H1 (cell line): Measurements from ENCODE around the gene RER1. TPM values are rescaled to one million over a fixed set of nuclear protein-coding genes. Genes with fewer than 3 reads are reported as not detected.

ENCODE experiments used
- CTCF ChIA-PET: fragments of 300-600 bp; sonication (Branson Sonifier 250); formaldehyde crosslinking; loops from one replicate; lab custom pipeline; 2021; ENCODE audit not compliant: partially characterized antibody; lab: Charles Lee
- POLR2A ChIA-PET: fragments of 300-600 bp; sonication (Branson Sonifier 250); formaldehyde crosslinking; loops from one replicate; lab custom pipeline; 2021; ENCODE audit warnings: inconsistent platforms; ENCODE audit not compliant: partially characterized antibody; lab: Charles Lee
- DNase-seq, 2 experiments: peaks; one replicate each; pipeline versions ENCODE4 v3.0.0 to v3.0.0-alpha.2; 2010 to 2022; ENCODE audit warnings: low spot score in 2 of 2, low read depth in 1 of 2, mixed read lengths in 1 of 2
- FAIRE-seq: peaks from 2 replicates; lab custom pipeline; 2011; peaks lifted over from hg19 to GRCh38; lab: Jason Lieb, UNC
- H2AFZ ChIP-seq: 2 replicates; pipeline ENCODE4 v1.8.1; 2012; ENCODE audit warnings: low read length, inconsistent platforms
- H2AK5ac ChIP-seq: 2 replicates; pipeline ENCODE4 v1.6.1; 2013; ENCODE audit warnings: low read depth, low read length
- H2BK120ac ChIP-seq: replicated peaks from 2 replicates; pipeline ENCODE3; 2013; ENCODE audit warnings: low read depth, low read length, inconsistent platforms
- H2BK12ac ChIP-seq: 2 replicates; pipeline ENCODE4 v1.6.1; 2013; ENCODE audit warnings: low read depth, low read length
- H2BK15ac ChIP-seq: 2 replicates; pipeline ENCODE4 v1.6.1; 2013; ENCODE audit warnings: low read length
- H2BK20ac ChIP-seq: 2 replicates; pipeline ENCODE4 v1.6.1; 2013; ENCODE audit warnings: low read length
- H2BK5ac ChIP-seq: 2 replicates; pipeline ENCODE4 v1.6.1; 2013; ENCODE audit warnings: low read depth, low read length
- H3K14ac ChIP-seq: 2 replicates; pipeline ENCODE4 v1.6.1; 2013; ENCODE audit warnings: inconsistent platforms; ENCODE audit not compliant: insufficient read length
- H3K18ac ChIP-seq: 2 replicates; pipeline ENCODE4 v1.6.1; 2013; ENCODE audit warnings: low read length; ENCODE audit errors: extremely low read depth
- H3K23ac ChIP-seq: 2 replicates; pipeline ENCODE4 v1.6.1; 2013; ENCODE audit warnings: inconsistent platforms; ENCODE audit not compliant: insufficient read length
- H3K23me2 ChIP-seq: 2 replicates; pipeline ENCODE4 v1.6.1; 2013; ENCODE audit warnings: low read depth, low read length
- H3K27ac ChIP-seq: 2 replicates; pipeline ENCODE4 v1.6.1; 2011; ENCODE audit warnings: low read depth, low read length, inconsistent platforms
- H3K27me3 ChIP-seq, 4 experiments: replicated peaks in 1 of 4; 1 replicate in 1 of 4; 2 replicates in 3 of 4; pipeline versions ENCODE4 v1.6.1 to v1.8.1; 2011 to 2013; ENCODE audit warnings: low read length in 3 of 4, mild to moderate bottlenecking in 3 of 4, inconsistent platforms in 2 of 4, mixed read lengths in 2 of 4, moderate library complexity in 1 of 4; ENCODE audit not compliant: control insufficient read depth in 3 of 4, insufficient read depth in 3 of 4; ENCODE audit errors: extremely low read depth in 1 of 4
- H3K36me3 ChIP-seq, 4 experiments: 2 replicates each; pipeline versions ENCODE4 v1.6.1 to v1.8.1; 2011 to 2013; ENCODE audit warnings: mild to moderate bottlenecking in 4 of 4, low read length in 3 of 4, moderate library complexity in 2 of 4, control low read depth in 1 of 4, inconsistent platforms in 1 of 4; ENCODE audit not compliant: insufficient read depth in 4 of 4, control insufficient read depth in 2 of 4
- H3K4ac ChIP-seq: replicated peaks from 2 replicates; pipeline ENCODE3; 2013; ENCODE audit warnings: low read length, low read depth, mixed read lengths, inconsistent platforms; ENCODE audit not compliant: insufficient read length
- H3K4me1 ChIP-seq, 4 experiments: replicated peaks in 1 of 4; 1 replicate in 1 of 4; 2 replicates in 3 of 4; pipeline versions ENCODE4 v1.6.1 to v1.8.1; 2011 to 2013; ENCODE audit warnings: low read length in 3 of 4, inconsistent platforms in 2 of 4, mixed read lengths in 1 of 4; ENCODE audit not compliant: insufficient read depth in 4 of 4, control insufficient read depth in 3 of 4
- H3K4me2 ChIP-seq, 2 experiments: 2 replicates each; pipeline versions ENCODE4 v1.6.1 to v1.8.1; 2011 to 2013; ENCODE audit warnings: low read depth in 2 of 2, low read length in 2 of 2, control low read depth in 1 of 2, inconsistent platforms in 1 of 2, mild to moderate bottlenecking in 1 of 2; ENCODE audit not compliant: insufficient read depth in 1 of 2
- H3K4me3 ChIP-seq, 4 experiments: fragments of 200-600, 300-600 bp in 1 of 4; sonication (generic), shearing (Covaris generic), sonication (Bioruptor Twin) in 1 of 4; 2 replicates each; pipeline versions ENCODE4 v1.5.1 to v1.8.1; 2011 to 2016; ENCODE audit warnings: low read length in 4 of 4, low read depth in 3 of 4, control low read depth in 2 of 4, inconsistent platforms in 2 of 4, mild to moderate bottlenecking in 2 of 4, mixed read lengths in 1 of 4, moderate library complexity in 1 of 4; ENCODE audit not compliant: insufficient read depth in 2 of 4; ENCODE audit errors: extremely low read depth in 1 of 4
- H3K56ac ChIP-seq: replicated peaks from 2 replicates; pipeline ENCODE3; 2013; ENCODE audit warnings: low read depth, mild to moderate bottlenecking, mixed read lengths, low read length, inconsistent platforms; ENCODE audit not compliant: insufficient read length
- H3K79me1 ChIP-seq: 2 replicates; pipeline ENCODE4 v1.6.1; 2013; ENCODE audit warnings: low read depth, low read length, control low read depth
- H3K79me2 ChIP-seq, 2 experiments: 2 replicates each; pipeline versions ENCODE4 v1.6.1 to v1.8.1; 2012 to 2013; ENCODE audit warnings: low read length in 2 of 2, mild to moderate bottlenecking in 2 of 2, inconsistent platforms in 1 of 2; ENCODE audit not compliant: insufficient read depth in 2 of 2, control insufficient read depth in 1 of 2
- H3K9ac ChIP-seq, 4 experiments: replicated peaks in 1 of 4; 1 replicate in 1 of 4; 2 replicates in 3 of 4; pipeline versions ENCODE4 v1.6.1 to v1.8.1; 2011 to 2013; ENCODE audit warnings: low read depth in 3 of 4, low read length in 3 of 4, control low read depth in 2 of 4, mild to moderate bottlenecking in 2 of 4, moderate library complexity in 2 of 4, inconsistent platforms in 1 of 4; ENCODE audit errors: extremely low read depth in 1 of 4
- H3K9me3 ChIP-seq, 2 experiments: 2 replicates each; pipeline versions ENCODE4 v1.6.1 to v1.8.1; 2012 to 2013; ENCODE audit warnings: mild to moderate bottlenecking in 2 of 2, moderate library complexity in 2 of 2, control low read depth in 1 of 2, inconsistent platforms in 1 of 2, low read depth in 1 of 2, low read length in 1 of 2, mixed read lengths in 1 of 2; ENCODE audit not compliant: insufficient read depth in 2 of 2
- H4K20me1 ChIP-seq, 2 experiments: replicated peaks in 1 of 2; 2 replicates each; pipeline versions ENCODE3 to v1.8.1; 2011 to 2013; ENCODE audit warnings: inconsistent platforms in 2 of 2, low read length in 2 of 2, mild to moderate bottlenecking in 1 of 2; ENCODE audit not compliant: insufficient read depth in 2 of 2, control insufficient read depth in 1 of 2
- H4K5ac ChIP-seq: 2 replicates; pipeline ENCODE4 v1.6.1; 2013; ENCODE audit warnings: low read length, low read depth, mixed read lengths, inconsistent platforms; ENCODE audit not compliant: insufficient read length
- H4K8ac ChIP-seq: 2 replicates; pipeline ENCODE4 v1.8.0; 2013; ENCODE audit warnings: mild to moderate bottlenecking, moderate library complexity, low read length, inconsistent platforms; ENCODE audit not compliant: insufficient read depth; ENCODE audit errors: extremely low read depth
- H4K91ac ChIP-seq: replicated peaks from 2 replicates; pipeline ENCODE3; 2013; ENCODE audit warnings: low read length, mixed read lengths, inconsistent platforms; ENCODE audit not compliant: insufficient read length
- BACH1 ChIP-seq: IDR thresholded peaks from 2 replicates; pipeline ENCODE4 v1.6.1; 2012; ENCODE audit warnings: low read length, improper control_type of control experiment
- POLR2AphosphoS5 ChIP-seq: IDR thresholded peaks from 2 replicates; pipeline ENCODE4 v1.6.1; 2011; ENCODE audit warnings: low read depth, low read length
- SRF ChIP-seq: IDR thresholded peaks from 2 replicates; pipeline ENCODE4 v1.6.1; 2011; ENCODE audit warnings: mild to moderate bottlenecking, low read depth, low read length, moderate library complexity
- WGBS, 2 experiments: shearing (Covaris generic) in 1 of 2; methylation state at CpG; one replicate each; pipeline versions ENCODE4 v1.1.6 to v1.1.7; 2013 to 2015; ENCODE audit warnings: low lambda C conversion rate in 2 of 2, mixed read lengths in 2 of 2, inconsistent platforms in 1 of 2, low coverage in 1 of 2, missing lambda C conversion rate in 1 of 2; ENCODE audit not compliant: insufficient replicate concordance in 2 of 2, insufficient coverage in 1 of 2, insufficient read length in 1 of 2; ENCODE audit errors: extremely low coverage in 1 of 2, missing lambda C conversion rate in 1 of 2; 5-methylcytosine and 5-hydroxymethylcytosine counted together
- polyA plus RNA-seq, 7 experiments: library from polyadenylated mRNA; depleted of rRNA in 3 of 7; stranded (reverse) in 5 of 7; unstranded in 2 of 7; fragments of >200 nt in 5 of 7; fragments of 200-250 nt in 2 of 7; gene quantifications; 1 replicate in 5 of 7; 2 replicates in 1 of 7; 4 replicates in 1 of 7; pipeline versions ENCODE4 v1.2.1 to v1.2.3, GENCODE V29; 2011 to 2013; ENCODE audit warnings: missing spikeins in 2 of 7, mixed read lengths in 2 of 7
- total RNA-seq: library from RNA; stranded (reverse); fragmentation: NEBNext Ultra II Directional; extraction: Animal tissue kit (Norgen Biotek cat#: 25700); gene quantifications from 2 replicates; pipeline ENCODE4 v1.2.1, GENCODE V29; 2021
- TF ChIP-seq, protein P1 (sequence below): IDR thresholded peaks from 2 replicates; pipeline ENCODE4 v1.6.1; 2012; ENCODE audit warnings: inconsistent platforms

The RER1 gene
- total and polyA plus RNA-seq, 2 of the 8 experiments (the other 6 are each of a cell fraction or from before 2014, with no cell fraction given) = 102 to 134 TPM

DNA sequence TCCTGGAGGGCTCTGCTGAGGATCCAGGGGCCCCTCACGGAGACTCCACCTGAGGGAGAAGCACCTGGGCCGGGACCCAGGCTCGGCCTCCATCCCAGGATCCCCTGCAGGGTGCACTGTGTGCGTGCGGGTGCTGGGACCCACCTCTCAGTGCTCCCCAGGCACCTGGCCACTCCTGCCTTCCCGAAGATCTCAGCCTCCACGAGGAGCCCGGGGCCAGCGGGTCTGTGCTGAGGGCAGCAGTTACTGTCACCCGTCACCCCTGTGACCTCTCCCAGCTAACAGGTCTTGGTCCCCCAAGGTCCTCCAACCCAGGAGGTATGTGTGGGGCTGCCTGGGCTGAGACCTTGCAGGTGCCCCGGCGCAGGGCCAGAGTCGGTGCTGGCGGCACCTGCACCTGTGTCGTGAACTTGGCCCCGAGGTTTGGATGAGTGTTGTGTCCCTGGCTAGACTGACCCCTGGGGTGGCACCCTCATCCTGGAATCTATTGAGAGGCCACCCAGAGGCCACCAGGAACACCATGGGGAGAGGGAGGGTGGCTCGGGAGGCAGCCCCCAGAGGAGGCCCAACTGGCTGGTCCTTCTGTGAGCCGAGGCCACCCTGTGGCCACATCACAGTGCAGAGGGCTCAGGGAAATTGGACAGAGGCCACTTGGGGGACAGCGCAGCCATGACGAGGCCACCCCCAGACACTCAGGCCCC, 17.9 kb upstream of the RER1 start:
- H4K91ac ChIP-seq = no peak overlapping the region
- H2AK5ac ChIP-seq = no peak overlapping the region
- CTCF ChIA-PET = interaction anchor here (5.1 kb wide), 1 partner anchor 8 kb away, joined by 22 read pairs; no protein-coding TSS in a partner anchor
- H3K9ac ChIP-seq = no peak overlapping the region
- no peak overlapping the region for H2BK120ac ChIP-seq
- H3K79me2 ChIP-seq = no peaks in the 10 kb centered on the region
- no peaks in the 10 kb centered on the region for H3K79me1 ChIP-seq
- no peak overlapping the region for H2BK15ac ChIP-seq
- no peaks in the 10 kb centered on the region for H3K4me1 ChIP-seq
- no peak overlapping the region for H3K4me3 ChIP-seq
- no peak for FAIRE-seq
- no peak for DNase-seq
- H3K56ac ChIP-seq = no peak overlapping the region
- no peak overlapping the region for H3K23ac ChIP-seq
- H2BK20ac ChIP-seq = no peak overlapping the region
- no peak overlapping the region for H3K4ac ChIP-seq
- no peaks in the 10 kb centered on the region for H4K20me1 ChIP-seq
- peak overlapping the region; percentile 68 for H4K8ac ChIP-seq
- no peaks in the 10 kb centered on the region for H3K9me3 ChIP-seq
- H4K5ac ChIP-seq = no peak overlapping the region
- no peak overlapping the region for H2BK5ac ChIP-seq
- no peaks in the 10 kb centered on the region for H3K27me3 ChIP-seq
- no peak overlapping the region for H3K27ac ChIP-seq
- POLR2A ChIA-PET = no interaction called here
- H3K36me3 ChIP-seq = no peaks in the 10 kb centered on the region
- H3K4me2 ChIP-seq = no peak overlapping the region
- WGBS, 2 experiments = 92% methylated on average over 20 of the region's 20 CpGs; no CpG with 5 or more reads in 1 of the 2 experiments
- H3K14ac ChIP-seq = no peak overlapping the region
- TF ChIP-seq POLR2AphosphoS5 = no peak
- TF ChIP-seq, protein P1, sequence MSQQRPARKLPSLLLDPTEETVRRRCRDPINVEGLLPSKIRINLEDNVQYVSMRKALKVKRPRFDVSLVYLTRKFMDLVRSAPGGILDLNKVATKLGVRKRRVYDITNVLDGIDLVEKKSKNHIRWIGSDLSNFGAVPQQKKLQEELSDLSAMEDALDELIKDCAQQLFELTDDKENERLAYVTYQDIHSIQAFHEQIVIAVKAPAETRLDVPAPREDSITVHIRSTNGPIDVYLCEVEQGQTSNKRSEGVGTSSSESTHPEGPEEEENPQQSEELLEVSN = no peak
- TF ChIP-seq BACH1 = no peak
- no peak for TF ChIP-seq SRF
- H2BK12ac ChIP-seq = no peak overlapping the region
- H2AFZ ChIP-seq = no peak overlapping the region
- no peak overlapping the region for H3K18ac ChIP-seq
- H3K23me2 ChIP-seq = no peaks in the 10 kb centered on the region
